GM18517 (cell line): ENCODE results near the gene SH3D21.

Experiments
- ATAC-seq: cut with Tn5 transposase; IDR thresholded peaks from one replicate; pipeline ENCODE4 v1.9.1; 2021; ENCODE audit warnings: mild to moderate bottlenecking, moderate library complexity; ENCODE audit not compliant: unreplicated experiment

SH3D21 gene

GRCh38 chr1:36355811-36356210, 49.6 kb downstream of the SH3D21 start:
- ATAC-seq: no peak

GRCh38 chr1:36358514-36359084, 52.4 kb downstream of the SH3D21 start:
- no peak for ATAC-seq

- ATAC-seq: no peak
These were observed 53.2 kb downstream of the SH3D21 start for GRCh38 chr1:36359383-36359782.

DNA sequence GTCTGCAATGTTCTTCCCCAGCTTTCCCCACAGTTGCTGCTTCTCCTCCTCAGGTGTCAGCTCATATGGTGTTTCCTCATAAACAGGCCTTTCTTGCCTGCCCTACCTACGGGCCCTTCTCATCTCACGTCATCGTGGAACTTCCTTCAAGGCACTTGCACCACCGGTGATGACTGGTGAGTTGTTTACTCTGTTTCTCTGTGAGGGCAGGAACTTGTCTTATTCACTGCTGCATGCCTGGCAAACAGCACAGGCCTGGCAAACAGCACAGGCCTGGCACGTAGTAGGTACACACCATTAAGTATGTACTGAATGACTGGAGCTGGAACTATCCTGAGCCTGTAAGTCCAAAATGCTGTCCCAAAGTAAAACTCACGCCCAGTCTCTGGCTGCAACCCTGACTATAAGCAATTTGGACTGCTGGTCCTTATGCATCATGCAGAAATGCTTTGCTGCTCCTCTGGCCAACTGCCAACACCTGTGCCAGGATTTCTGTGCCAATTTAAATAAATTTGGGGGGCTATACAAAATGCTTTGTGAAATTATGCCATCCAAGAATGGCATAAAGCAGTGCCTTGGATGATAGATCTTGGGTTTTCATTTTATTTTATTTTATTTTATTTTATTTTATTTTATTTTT, 53.9 kb downstream of the SH3D21 start:
- ATAC-seq: no peak

- ATAC-seq: no peak
These were observed 59.2 kb downstream of the SH3D21 start for GRCh38 chr1:36365381-36365780.

DNA sequence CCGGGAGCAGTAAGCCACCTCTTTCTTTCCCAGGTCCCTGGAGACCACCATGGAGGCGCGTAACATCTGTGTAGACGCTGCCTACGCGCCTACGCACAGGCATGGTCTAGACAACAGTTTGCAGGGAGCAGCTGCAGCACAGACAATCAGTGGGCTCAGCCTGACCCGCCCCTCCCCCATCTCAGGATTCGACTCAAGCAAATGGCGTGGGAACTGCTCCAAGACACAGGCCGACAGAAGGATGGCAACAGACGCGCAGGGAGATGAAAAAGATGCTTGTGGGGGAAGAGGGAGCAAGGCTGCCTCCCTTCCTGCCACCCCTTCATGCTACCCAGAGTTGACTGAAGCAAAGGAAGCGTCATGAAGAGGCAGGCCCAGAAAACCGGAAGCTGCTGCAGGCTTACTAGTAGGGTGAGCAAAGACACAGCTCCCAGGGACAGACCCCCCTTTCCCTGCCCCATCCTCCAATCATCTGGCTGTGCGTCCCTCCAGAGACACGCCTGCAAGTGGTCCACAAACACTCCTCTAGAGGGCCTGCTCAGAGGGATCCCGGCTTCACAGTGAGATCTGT, 60.0 kb downstream of the SH3D21 start:
- ATAC-seq: no peak

DNA sequence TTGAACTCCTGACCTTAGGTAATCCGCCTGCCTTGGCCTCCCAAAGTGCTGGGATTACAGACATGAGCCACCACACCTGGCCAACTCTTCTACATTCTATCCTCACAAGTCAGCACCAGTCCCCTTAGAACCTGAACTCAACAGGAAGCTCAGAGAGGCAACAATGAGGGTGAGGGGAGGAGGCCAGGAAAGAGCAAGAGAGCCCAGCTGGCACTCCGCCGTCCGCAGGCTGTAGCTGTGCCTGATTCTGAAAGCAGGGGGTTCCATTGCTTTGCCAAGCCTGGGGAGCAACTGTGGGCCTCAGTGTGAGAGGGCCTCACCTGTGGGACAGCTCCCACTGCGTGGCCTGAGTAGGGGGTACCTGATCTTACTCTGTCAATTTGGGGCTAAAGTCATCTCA, 60.9 kb downstream of the SH3D21 start:
- no peak for ATAC-seq

DNA sequence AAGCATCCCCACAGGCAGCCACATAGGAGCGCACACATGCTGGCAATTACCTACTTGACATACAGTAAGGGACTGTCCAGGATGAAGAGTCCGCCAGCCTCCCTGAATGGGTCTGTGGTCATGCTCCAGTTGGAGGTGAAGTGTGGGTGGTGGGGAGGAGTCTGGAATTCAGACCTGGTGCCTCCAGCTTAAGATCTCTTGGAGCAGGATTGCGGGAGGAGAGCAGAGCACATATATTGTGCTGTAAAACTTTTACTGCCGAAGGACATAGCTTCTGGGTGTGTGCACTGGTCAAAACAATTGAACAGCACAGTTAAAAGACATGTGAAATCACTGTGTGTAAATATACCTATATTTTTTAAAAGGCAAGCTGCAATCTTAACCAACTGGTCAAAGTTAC, 61.6 kb downstream of the SH3D21 start:
- no peak for ATAC-seq

- no peak for ATAC-seq
These were observed 63.1 kb downstream of the SH3D21 start for GRCh38 chr1:36369061-36369861.
